Neural cell (in vitro differentiated cells): ENCODE measurements around the gene APAF1. TPM values are rescaled to one million over a fixed set of nuclear protein-coding genes. Genes with fewer than 3 reads are reported as not detected.

Experiments
- H2AFZ ChIP-seq: fragments of 200-600, 300-800 bp; sonication (generic), shearing (Covaris generic); 2 replicates; pipeline ENCODE4 v1.6.0; 2014; ENCODE audit warnings: low read depth, mild to moderate bottlenecking, antibody characterized with exemption, low read length, moderate library complexity
- H3F3A ChIP-seq: fragments of 200-600 bp; shearing (Covaris generic); 2 replicates; pipeline ENCODE4 v1.6.1; 2016; ENCODE audit warnings: mild to moderate bottlenecking, moderate library complexity, mixed read lengths, antibody characterized with exemption, low read length; ENCODE audit not compliant: insufficient read depth, poor library complexity, severe bottlenecking
- H3K27ac ChIP-seq: fragments of 200-600, 300-800 bp; sonication (generic), shearing (Covaris generic); 2 replicates; pipeline ENCODE4 v1.5.1; 2014; ENCODE audit warnings: mild to moderate bottlenecking, low read length, moderate library complexity
- H3K27me3 ChIP-seq: fragments of 300-800, 200-600 bp; sonication (generic), shearing (Covaris generic); 2 replicates; pipeline ENCODE4 v1.6.0; 2014; ENCODE audit warnings: mild to moderate bottlenecking, low read depth, low read length, moderate library complexity; ENCODE audit not compliant: insufficient read depth
- H3K36me3 ChIP-seq: fragments of 300-800, 200-600 bp; sonication (generic), shearing (Covaris generic); 2 replicates; pipeline ENCODE4 v1.5.1; 2014; ENCODE audit warnings: mild to moderate bottlenecking, antibody characterized with exemption, low read length, moderate library complexity; ENCODE audit not compliant: insufficient read depth
- H3K4me2 ChIP-seq: fragments of 300-800, 200-600 bp; sonication (generic), shearing (Covaris generic); 2 replicates; pipeline ENCODE4 v1.6.0; 2014; ENCODE audit warnings: mild to moderate bottlenecking, low read length
- H3K4me3 ChIP-seq: fragments of 300-800, 200-600 bp; sonication (generic), shearing (Covaris generic); 2 replicates; pipeline ENCODE4 v1.5.1; 2014; ENCODE audit warnings: mild to moderate bottlenecking, low read length, moderate library complexity
- H3K79me2 ChIP-seq: fragments of 200-600 bp; shearing (Covaris generic); replicated peaks from 2 replicates; pipeline ENCODE4 v1.6.0; 2014; ENCODE audit warnings: mild to moderate bottlenecking, low read length, moderate library complexity; ENCODE audit not compliant: insufficient read depth
- H3K9ac ChIP-seq: fragments of 300-800, 200-600 bp; sonication (generic), shearing (Covaris generic); 2 replicates; pipeline ENCODE4 v1.6.1; 2016; ENCODE audit warnings: mild to moderate bottlenecking, low read length, mixed read lengths
- H3K9me2 ChIP-seq: fragments of 200-600 bp; shearing (Covaris generic); 2 replicates; pipeline ENCODE4 v1.6.1; 2016; ENCODE audit warnings: mild to moderate bottlenecking, low read length, mixed read lengths; ENCODE audit not compliant: insufficient read depth
- H3K9me3 ChIP-seq: fragments of 200-600, 300-800 bp; sonication (generic), shearing (Covaris generic); 2 replicates; pipeline ENCODE4 v1.6.1; 2016; ENCODE audit warnings: mild to moderate bottlenecking, mixed run types, low read length, moderate library complexity, mixed read lengths
- H4K20me1 ChIP-seq: fragments of 200-600 bp; shearing (Covaris generic); 2 replicates; pipeline ENCODE4 v1.6.1; 2016; ENCODE audit warnings: mild to moderate bottlenecking, mixed run types; ENCODE audit not compliant: insufficient read depth
- EP300 ChIP-seq: fragments of 450-650 bp; conservative IDR thresholded peaks from 2 replicates; pipeline ENCODE4 v1.6.1; 2014; ENCODE audit warnings: antibody characterized with exemption, mild to moderate bottlenecking, moderate library complexity; ENCODE audit not compliant: poor library complexity, severe bottlenecking
- MXI1 ChIP-seq: fragments of 450-650 bp; conservative IDR thresholded peaks from 2 replicates; pipeline ENCODE4 v1.6.1; 2014; ENCODE audit warnings: antibody characterized with exemption, mild to moderate bottlenecking; ENCODE audit not compliant: poor library complexity, severe bottlenecking
- POLR2AphosphoS5 ChIP-seq: IDR thresholded peaks from 2 replicates; pipeline ENCODE4 v1.6.1; 2012
- RAD21 ChIP-seq: fragments of 450-650 bp; conservative IDR thresholded peaks from 2 replicates; pipeline ENCODE4 v1.6.1; 2014; ENCODE audit warnings: antibody characterized with exemption, mild to moderate bottlenecking, moderate library complexity
- REST ChIP-seq: IDR thresholded peaks from 2 replicates; pipeline ENCODE4 v1.6.1; 2012; ENCODE audit warnings: borderline replicate concordance
- SMC3 ChIP-seq: fragments of 450-650 bp; conservative IDR thresholded peaks from 2 replicates; pipeline ENCODE4 v1.6.1; 2014; ENCODE audit warnings: antibody characterized with exemption, mild to moderate bottlenecking, moderate library complexity; ENCODE audit not compliant: poor library complexity
- polyA plus RNA-seq: library from polyadenylated mRNA; depleted of rRNA; stranded (reverse); fragments of >200 nt; gene quantifications from 2 replicates; pipeline ENCODE4 v1.2.3, GENCODE V29; 2014

The APAF1 gene
- polyA plus RNA-seq, 1 donor from 2014 or later: 32.2 TPM

- Histone ChIP-seq H3F3A (no peaks in the 10 kb centered on the region), H3K9me2 (no peaks in the 10 kb centered on the region), H3K4me3 (no peak overlapping the region), H4K20me1 (no peaks in the 10 kb centered on the region), H3K27me3 (no peaks in the 10 kb centered on the region), H3K9me3 (no peaks in the 10 kb centered on the region), H2AFZ (no peak overlapping the region), H3K79me2 (no peaks in the 10 kb centered on the region), H3K36me3 (peaks cover 9% of the 10 kb centered on the region), H3K4me2 (no peak overlapping the region), H3K27ac (no peak overlapping the region), H3K9ac (no peak overlapping the region)
- no peak for TF ChIP-seq MXI1
- no peak for TF ChIP-seq REST
- TF ChIP-seq SMC3: no peak
- no peak for TF ChIP-seq EP300
- TF ChIP-seq POLR2AphosphoS5: no peak
- TF ChIP-seq RAD21: no peak
Measured at GRCh38 chr12:98686603-98687002, 41.5 kb downstream of the APAF1 start.

- peaks cover 3% of the 10 kb centered on the region for H3K36me3 ChIP-seq
- no peak for TF ChIP-seq SMC3
- no peak overlapping the region for H3K9ac ChIP-seq
Measured at GRCh38 chr12:98691351-98691750, 46.3 kb downstream of the APAF1 start.

GRCh38 chr12:98696036-98696646, 51.1 kb downstream of the APAF1 start:
- no peak overlapping the region for H2AFZ ChIP-seq
- H3K4me3 ChIP-seq: no peak overlapping the region
- TF ChIP-seq REST (no peak), MXI1 (no peak), POLR2AphosphoS5 (no peak)
- no peak overlapping the region for H3K4me2 ChIP-seq
- no peaks in the 10 kb centered on the region for H3K9me3 ChIP-seq
- H3F3A ChIP-seq: no peaks in the 10 kb centered on the region
- no peak overlapping the region for H3K9ac ChIP-seq
- H3K27me3 ChIP-seq: no peaks in the 10 kb centered on the region
- H3K9me2 ChIP-seq: no peaks in the 10 kb centered on the region
- H4K20me1 ChIP-seq: no peaks in the 10 kb centered on the region
- no peaks in the 10 kb centered on the region for H3K79me2 ChIP-seq
- H3K27ac ChIP-seq: no peak overlapping the region
- H3K36me3 ChIP-seq: no peaks in the 10 kb centered on the region

More at GRCh38 chr12:98691351-98691750, 46.3 kb downstream of the APAF1 start:
- no peaks in the 10 kb centered on the region for H3K27me3 ChIP-seq
- no peaks in the 10 kb centered on the region for H3F3A ChIP-seq
- H3K4me2 ChIP-seq: no peak overlapping the region
- H3K9me3 ChIP-seq: no peaks in the 10 kb centered on the region
- no peaks in the 10 kb centered on the region for H3K9me2 ChIP-seq
- no peaks in the 10 kb centered on the region for H4K20me1 ChIP-seq
- no peak overlapping the region for H3K4me3 ChIP-seq
- no peak overlapping the region for H2AFZ ChIP-seq
- H3K79me2 ChIP-seq: no peaks in the 10 kb centered on the region
- H3K27ac ChIP-seq: no peak overlapping the region
